Measurements from ENCODE around the gene SERPINA3.

- TF ChIP-seq CTCF (conservative IDR thresholded peaks at IDR 0.05) (no peak), EZH2 (IDR thresholded peaks at IDR 0.05; ENCODE audit: low read depth) (no peak)
These were observed 20.3 kb upstream of the SERPINA3 start for GRCh38 chr14:94591871-94592270.
